GM19328 (cell line): Measurements from ENCODE around the gene FHOD3.

Experiments used
- ATAC-seq: cut with Tn5 transposase; IDR thresholded peaks from one replicate; pipeline ENCODE4 v1.9.1; 2021; ENCODE audit warnings: mild to moderate bottlenecking, moderate library complexity; ENCODE audit not compliant: unreplicated experiment

The FHOD3 gene

GRCh38 chr18:36297417-36298125, at the start of gene FHOD3:
FHOD3 (plus strand) TSS chr18:36297713; CDS start chr18:36297836, 123 bp downstream.
- peak; percentile 63 for ATAC-seq

DNA sequence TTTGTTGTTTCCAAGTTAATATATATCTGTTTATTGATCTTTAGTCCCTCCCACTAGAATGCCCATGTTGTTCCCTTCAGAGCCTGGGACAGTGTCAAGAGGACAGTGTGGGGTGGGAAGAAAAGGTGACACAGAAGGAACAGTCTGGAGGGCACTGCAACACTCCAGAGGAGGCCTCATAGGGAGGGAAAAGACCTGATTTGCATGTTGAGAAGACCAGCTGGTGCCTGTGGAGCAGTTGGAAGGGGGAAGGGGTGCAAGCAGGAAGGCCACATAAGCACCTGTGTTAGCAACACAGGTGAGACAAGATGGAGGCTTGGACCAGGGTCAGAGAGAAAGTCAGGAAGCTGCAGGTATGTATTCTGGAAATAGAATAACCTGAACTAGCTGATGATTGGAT, 48.1 kb upstream of the FHOD3 start:
- ATAC-seq, result no peak

- ATAC-seq, result no peak
These were observed 46.7 kb upstream of the FHOD3 start for GRCh38 chr18:36250827-36251226.

DNA sequence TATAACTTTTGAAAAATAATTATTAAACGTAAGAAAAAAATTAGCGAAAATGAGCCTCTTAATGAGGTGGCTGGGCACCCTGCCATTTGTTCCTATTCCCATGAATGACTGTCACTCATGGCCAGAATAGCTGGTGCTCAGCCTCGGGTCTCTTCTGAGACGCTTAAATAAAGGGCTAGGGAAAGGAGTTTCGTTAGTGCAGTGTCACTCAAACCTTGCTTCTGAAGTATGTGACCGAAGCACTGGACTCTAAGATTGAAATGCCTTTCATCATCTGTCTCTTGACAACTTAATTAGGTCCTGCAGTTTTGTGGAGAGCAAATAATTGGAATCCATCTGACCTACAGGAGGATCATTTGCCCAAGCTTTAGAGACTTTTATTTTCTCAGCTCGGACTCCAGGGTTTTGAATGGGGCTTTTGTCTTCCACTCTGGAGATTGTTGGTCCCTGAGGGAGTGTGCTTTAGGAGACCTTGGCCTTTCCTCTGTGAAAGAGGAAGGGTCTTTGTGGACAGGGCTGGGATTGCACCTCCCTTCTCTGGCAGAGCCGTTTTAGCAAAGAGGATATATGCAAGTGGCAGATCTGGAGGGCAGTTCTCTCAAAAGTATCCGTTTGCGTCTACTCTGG, 42.3 kb upstream of the FHOD3 start:
- ATAC-seq, result no peak

- no peak for ATAC-seq
These were observed 41.4 kb upstream of the FHOD3 start for GRCh38 chr18:36256094-36256493.

DNA sequence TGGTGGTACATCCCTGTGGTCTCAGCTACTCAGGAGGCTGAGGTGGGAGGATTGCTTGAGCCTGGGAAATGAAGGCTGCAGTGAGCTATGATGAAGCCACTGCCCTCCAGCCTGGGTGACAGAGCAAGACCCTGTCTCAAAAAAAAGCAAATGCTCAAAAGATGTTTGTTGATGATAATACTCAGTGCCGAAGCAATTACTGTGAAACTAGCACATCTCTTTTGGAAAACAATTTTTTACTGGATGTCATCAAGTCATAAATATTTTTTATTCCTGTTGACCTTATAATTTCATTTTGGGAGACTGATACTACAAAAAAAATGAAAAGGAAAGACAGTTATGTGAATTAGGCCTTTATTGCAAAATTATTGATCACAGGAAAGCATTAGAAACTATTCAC, 34.5 kb upstream of the FHOD3 start:
- ATAC-seq, result no peak

- ATAC-seq, result no peak
These were observed 33.2 kb upstream of the FHOD3 start for GRCh38 chr18:36264283-36264682.

DNA sequence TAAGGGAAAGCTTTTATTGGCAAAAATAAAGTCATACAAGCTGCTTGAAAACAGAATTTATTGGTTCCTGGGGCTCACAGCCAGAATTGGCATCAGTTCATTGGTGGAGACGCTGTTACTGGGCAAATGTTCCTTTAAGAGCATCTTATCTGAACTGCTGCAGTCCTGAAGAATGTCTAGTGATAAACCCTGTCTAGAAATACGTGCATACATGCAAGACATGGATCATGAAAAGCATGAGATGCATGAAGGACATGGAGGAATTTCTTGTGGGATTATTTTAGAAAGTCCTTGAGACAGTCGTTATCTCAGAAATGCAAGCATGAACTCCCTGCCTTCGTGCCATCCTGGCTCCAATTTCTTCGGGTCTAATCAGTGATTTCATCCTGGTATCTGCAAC, 32.5 kb upstream of the FHOD3 start:
- no peak for ATAC-seq

- ATAC-seq, result no peak
These were observed 28.4 kb upstream of the FHOD3 start for GRCh38 chr18:36269157-36269556.

DNA sequence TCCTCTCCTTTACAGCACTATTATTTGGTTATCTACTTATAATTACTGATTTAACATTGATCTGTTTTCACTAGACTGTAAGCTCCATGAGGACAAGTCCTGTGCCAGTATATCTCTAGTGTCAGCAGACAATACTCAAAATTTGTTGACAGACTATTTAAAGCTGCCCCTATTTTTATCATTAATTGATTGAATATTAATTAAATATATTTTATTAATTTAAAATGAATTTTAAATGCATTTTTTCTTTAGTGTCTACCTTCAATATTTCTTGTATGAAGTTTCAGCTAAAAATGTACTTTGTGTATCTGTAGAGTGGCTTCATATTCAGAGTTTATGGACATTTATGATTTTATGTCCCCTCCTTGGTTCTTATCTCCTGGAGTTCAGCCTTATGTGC, 26.4 kb upstream of the FHOD3 start:
- ATAC-seq, result no peak

- no peak for ATAC-seq
These were observed 24.2 kb upstream of the FHOD3 start for GRCh38 chr18:36273347-36273746.

DNA sequence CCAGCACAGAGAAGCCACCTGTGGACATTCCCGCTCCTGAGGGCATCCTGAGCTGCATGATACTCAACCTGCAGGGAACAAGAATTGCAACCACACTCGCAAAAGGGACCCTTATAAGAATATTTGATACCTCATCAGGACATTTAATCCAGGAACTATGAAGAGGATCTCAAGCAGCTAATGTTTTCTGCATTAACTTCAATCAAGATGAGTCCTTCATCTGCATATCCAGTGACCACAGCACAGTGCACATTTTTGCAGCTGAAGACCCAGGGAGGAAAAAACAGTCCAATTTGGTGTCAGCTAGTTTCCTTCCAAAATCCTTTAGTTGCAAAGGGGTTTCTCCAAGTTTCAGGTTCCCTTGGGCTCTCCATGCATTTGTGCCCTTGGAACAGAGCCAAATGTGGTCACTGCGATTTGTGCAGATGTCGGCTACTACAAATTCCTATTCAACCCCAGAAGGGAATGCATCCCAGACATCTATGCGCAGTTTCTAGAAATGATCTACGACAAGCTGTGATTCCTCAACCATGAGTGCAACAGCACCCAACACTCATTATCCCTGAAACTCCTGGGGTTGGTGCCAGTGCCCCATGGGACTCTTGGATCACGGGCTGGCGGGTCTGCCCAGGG, 23.3 kb upstream of the FHOD3 start:
- ATAC-seq, result no peak

DNA sequence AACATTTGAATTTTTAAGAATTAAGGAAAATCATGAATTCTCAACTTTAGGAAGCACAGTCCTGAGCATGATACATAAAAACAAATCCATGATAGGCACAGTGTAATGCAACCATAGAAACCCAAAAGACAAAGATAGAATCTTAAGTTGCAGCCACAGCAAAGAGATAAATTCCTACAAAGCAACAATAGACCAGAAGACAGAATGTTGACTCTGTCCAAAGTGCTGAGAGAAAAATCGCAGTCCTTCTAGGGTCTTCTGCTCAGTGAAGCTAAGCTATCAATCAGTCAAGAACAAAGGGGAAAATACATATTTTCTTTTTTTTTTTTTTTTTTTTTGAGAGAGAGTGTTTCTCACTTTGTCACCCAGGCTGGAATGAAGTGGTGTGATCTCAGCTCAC, 22.0 kb upstream of the FHOD3 start:
- ATAC-seq, result no peak

DNA sequence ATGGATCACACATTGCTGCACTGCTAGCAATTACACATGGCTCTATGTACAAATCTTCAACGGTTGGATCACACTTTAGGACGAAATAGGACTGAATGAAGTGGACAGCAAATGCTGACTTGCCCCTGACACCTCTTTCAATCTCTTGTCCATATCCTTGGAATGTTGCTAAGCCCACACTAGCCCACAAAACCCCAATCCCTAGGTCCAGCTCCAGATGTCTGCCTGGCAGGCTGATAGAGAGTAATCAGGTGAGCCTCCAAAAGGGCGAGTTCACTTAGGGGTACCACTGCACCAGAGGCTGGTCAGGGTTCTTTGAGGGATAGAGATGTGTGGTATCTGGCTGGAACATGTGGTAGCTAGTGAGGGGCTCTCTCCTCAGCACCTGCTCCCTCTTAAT, 18.5 kb upstream of the FHOD3 start:
- no peak for ATAC-seq

DNA sequence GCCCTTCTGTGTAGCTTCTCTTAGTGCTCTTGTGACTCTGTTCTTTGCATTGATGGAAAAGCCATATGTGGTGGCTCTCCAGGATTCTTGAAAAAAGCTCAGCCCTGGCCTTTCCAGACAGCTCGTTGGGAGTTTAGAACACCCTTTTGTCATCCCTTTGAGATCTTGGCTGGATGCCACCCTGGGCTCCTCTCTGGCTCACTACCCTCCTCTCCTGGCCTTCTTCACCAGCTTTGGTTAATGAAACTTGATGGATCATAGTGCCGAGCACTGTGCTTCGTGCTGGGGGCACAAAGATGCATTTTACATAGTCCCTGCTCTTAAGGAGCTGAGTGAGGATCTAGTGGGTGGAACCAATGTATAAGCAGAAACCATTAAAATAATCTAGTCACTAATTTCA, 15.6 kb upstream of the FHOD3 start:
- no peak for ATAC-seq

DNA sequence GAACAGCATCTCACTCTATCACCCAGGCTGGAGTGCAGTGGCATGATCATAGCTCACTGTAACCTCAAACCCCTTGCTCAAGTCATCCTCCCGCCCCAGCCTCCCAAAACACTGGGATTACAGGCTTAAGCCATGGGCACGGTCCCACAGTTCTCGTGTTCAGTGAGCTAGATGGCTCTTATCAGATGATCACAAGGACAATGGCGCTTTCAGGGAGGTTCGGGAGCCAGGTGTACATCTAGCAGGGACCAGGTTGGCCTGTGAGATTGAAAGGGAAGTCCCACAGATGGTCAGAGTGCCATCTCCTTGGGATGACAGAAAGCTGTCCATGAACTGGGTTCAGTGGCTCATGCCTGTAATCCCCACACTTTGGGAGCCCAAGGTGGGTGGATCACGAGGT, 14.1 kb upstream of the FHOD3 start:
- ATAC-seq, result no peak

- ATAC-seq, result no peak
These were observed 13.2 kb upstream of the FHOD3 start for GRCh38 chr18:36284268-36284667.

- no peak for ATAC-seq
These were observed 12.7 kb upstream of the FHOD3 start for GRCh38 chr18:36284671-36285295.

DNA sequence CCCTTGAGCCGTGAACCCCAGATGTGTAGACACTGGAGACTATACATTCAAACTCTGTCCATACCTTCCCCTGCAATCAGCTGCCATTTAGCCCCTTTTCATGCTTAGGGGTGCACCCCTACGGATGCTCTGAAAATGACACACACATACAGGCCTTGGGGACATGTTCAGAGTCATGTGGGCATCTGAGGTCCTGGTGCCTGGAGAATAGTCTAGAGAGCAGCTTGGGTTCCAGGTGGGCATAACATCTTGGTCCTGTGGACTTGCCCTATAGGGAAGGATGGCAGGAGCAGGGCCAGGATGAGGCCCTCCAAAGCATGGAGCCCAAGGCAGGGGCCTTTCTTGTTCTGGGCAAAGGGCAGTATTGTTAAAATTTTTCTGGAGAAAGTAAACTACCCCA, 9.9 kb upstream of the FHOD3 start:
- no peak for ATAC-seq

DNA sequence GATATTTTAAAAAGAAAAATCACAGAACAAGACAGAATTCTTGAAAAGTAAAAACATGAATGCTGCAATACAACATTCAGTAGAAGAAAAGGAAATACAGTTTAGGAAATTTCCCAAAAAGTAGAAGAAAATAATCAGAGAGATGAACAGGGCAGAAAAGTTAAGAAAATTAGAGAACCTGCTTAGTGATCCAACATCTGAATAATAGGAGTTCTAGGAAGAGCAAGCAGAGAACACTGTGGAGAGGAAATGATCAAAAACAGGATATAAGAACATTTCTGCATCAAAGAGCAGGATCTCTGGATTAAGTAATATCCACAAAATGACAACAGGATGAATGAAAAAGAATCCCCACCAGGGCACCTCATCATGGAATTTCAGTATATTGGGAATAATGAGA, 8.8 kb upstream of the FHOD3 start:
- ATAC-seq, result no peak

- ATAC-seq, result no peak
These were observed 3.5 kb upstream of the FHOD3 start for GRCh38 chr18:36294031-36294430.

DNA sequence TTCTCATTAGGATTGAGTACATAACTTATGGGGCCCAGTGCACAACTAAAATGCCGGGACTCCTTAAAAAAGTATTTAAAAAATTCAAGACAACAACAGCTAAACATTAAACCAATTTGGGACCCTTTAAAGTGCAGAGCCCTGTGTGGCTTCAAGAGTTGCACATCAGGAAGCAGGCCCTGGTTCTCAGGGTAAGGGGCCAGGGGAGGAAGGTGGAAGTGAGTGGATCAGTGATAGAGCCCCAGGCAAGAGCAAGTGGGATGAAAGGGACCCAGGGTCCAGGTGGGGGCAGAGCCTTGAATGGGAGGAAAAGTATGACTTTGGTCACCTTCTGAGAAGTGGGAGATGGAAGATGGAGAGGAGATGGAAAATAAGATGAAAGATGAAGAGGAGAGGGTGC, 2.3 kb upstream of the FHOD3 start:
- no peak for ATAC-seq
